Heart right ventricle (tissue), 16 donors: Measurements from ENCODE around the gene CSRP1. TPM values are rescaled to one million over a fixed set of nuclear protein-coding genes. Genes with fewer than 3 reads are reported as not detected.
A peak's percentile ranks its signal among the peaks of the same experiment; 100 is the strongest.

Experiments
- ATAC-seq, 8 donors: fragments of 200-7000 bp; cut with Tn5 transposase; one replicate each; pipeline ENCODE4 v1.9.1; 2020; ENCODE audit warnings: mild to moderate bottlenecking in 8 of 8, moderate library complexity in 8 of 8, moderate number of reproducible peaks in 1 of 8
- DNase-seq, 2 donors: peaks; one replicate each; pipeline ENCODE4 v3.0.0-alpha.2; 2020
- H3K27ac ChIP-seq, 10 donors: fragments of 200-600 bp; sonication (generic) in 2 of 10; one replicate each; pipeline versions ENCODE4 v1.5.0 to v1.8.0; 2020 to 2022; ENCODE audit warnings: mild to moderate bottlenecking in 3 of 10
- H3K27me3 ChIP-seq, 7 donors: fragments of 200-600 bp; one replicate each; pipeline ENCODE4 v1.8.0; 2021 to 2022; ENCODE audit warnings: mild to moderate bottlenecking in 2 of 7
- H3K36me3 ChIP-seq, 9 donors: fragments of 200-600 bp; sonication (generic) in 1 of 9; one replicate each; pipeline versions ENCODE4 v1.5.0 to v1.8.0; 2020 to 2022; ENCODE audit warnings: mild to moderate bottlenecking in 2 of 9
- H3K4me1 ChIP-seq, 9 donors: fragments of 200-600 bp; sonication (generic) in 1 of 9; one replicate each; pipeline versions ENCODE4 v1.5.0 to v1.8.0; 2020 to 2022; ENCODE audit warnings: mild to moderate bottlenecking in 4 of 9
- H3K4me3 ChIP-seq, 10 donors: fragments of 200-600 bp; sonication (generic) in 2 of 10; one replicate each; pipeline versions ENCODE4 v1.5.0 to v1.8.0; 2020 to 2022; ENCODE audit warnings: mild to moderate bottlenecking in 7 of 10, moderate library complexity in 2 of 10
- H3K9me3 ChIP-seq, 11 donors: fragments of 200-600 bp in 10 of 11; sonication (generic) in 2 of 11; one replicate each; pipeline versions ENCODE4 v1.5.0 to v1.8.0; 2013 to 2022; ENCODE audit warnings: mild to moderate bottlenecking in 2 of 11, control low read depth in 1 of 11, moderate library complexity in 1 of 11
- CTCF ChIP-seq, 9 donors: fragments of 200-600 bp; sonication (generic) in 2 of 9; IDR thresholded peaks; one replicate each; pipeline versions ENCODE4 v1.5.0 to v1.8.0; 2021 to 2022; ENCODE audit warnings: antibody characterized with exemption in 9 of 9, mild to moderate bottlenecking in 5 of 9, moderate library complexity in 1 of 9
- WGBS, 2 donors: extraction: QIAGEN DNeasy Blood & Tissue Kit; methylation state at CpG; one replicate each; pipeline ENCODE4 v1.1.7; 2013; ENCODE audit warnings: inconsistent platforms in 1 of 2; 5-methylcytosine and 5-hydroxymethylcytosine counted together
- intact Hi-C, 10 donors: fragments of 100-400 bp; cut with DNase I; formaldehyde crosslinking; loops; one replicate each; pipeline versions ENCODE4 v1.11.1 to v1.14.2; 2022
- polyA plus RNA-seq, 2 donors: library from polyadenylated mRNA; stranded (reverse); fragments of 200-250 nt; gene quantifications; one replicate each; pipeline ENCODE4 v1.2.3, GENCODE V29; 2013
- total RNA-seq, 10 donors: library from RNA; stranded (reverse); fragmentation: NEBNext Ultra II Directional in 3 of 10; extraction: Animal tissue kit (Norgen Biotek cat#: 25700) in 3 of 10; gene quantifications; one replicate each; pipeline versions ENCODE4 v1.2.1 to v1.2.4, GENCODE V29; 2021 to 2023
- donor health status: Arrhythmogenic right ventricular cardiomyopathy.
- donor health status: ischemic (EF 13 %, LVEDD 7.1; RV severe dilation, severe dysfunction).
- donor health status: healthy with polysubstance abuse.
- donor health status: DM: no; HTN: yes; CAD: no.
- donor health status: DM: no; HTN: no; CAD: no.
- donor health status: ischemic (EF 25% LVEDD 6.9; RV normal size, moderate dysfunction).
- donor health status: ischemic (EF 25% LVEDD 5.7; RV mildly dilated, moderate dysfunction).
- donor health status: healthy.
- donor health status: DM: yes; HTN: yes; CAD: no.
- donor health status: Ischemic cardiomyopathy.
- donor health status: ischemic (EF 35%, LVEDD 5.7; RV mildly dilated, moderate dysfunction).
- donor health status: nonischemic (EF 11% LVEDD 7.7; RV severe dilation, severe dysfunction).
- donor health status: DM: yes; HTN: yes; CAD: no.
- donor health status: PGD.
- donor health status: ischemic (EF 29% LVEDD 5.4; RV normal size, mild dysfunction).
- donor health status: nonischemic (EF 23%, LVEDD 6.1; RV moderate dilation, normal function).

Gene CSRP1
- total and polyA plus RNA-seq, 12 donors, result 48.1 to 104 (median 67.7) TPM

DNA sequence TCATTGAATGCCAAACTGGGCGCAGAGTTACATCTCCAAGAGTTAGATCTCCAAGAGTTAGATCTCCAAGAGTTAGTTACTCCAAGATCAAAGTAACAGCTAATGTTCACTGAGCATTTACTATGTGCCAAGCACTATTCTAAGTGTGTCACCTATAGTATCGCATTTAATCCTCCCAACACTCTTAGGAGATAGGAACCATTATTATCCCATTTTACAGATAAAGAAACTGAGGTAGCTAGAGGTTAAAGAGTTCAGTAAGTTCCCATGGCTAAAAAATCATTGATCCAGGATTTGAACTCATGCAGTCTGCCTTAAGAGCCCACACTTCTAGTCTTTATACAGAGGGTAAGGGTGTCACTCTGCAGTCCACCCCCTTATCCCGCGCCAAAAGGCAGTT is 30.5 kb upstream of the CSRP1 start:
- Histone ChIP-seq H3K36me3 (no peaks in the 10 kb centered on the region), H3K4me3 (no peak overlapping the region), H3K4me1 (peaks cover 6 to 86% (median 61%) of the 10 kb centered on the region in 9 donors), H3K27ac (peak overlapping the region in 5 of 10 donors; percentile 85 to 93 (median 89)), H3K27me3 (peaks cover 0 to 5% (median 0%) of the 10 kb centered on the region in 7 donors), H3K9me3 (no peaks in the 10 kb centered on the region)
- intact Hi-C loops, result loop anchor here in 3 of 10 donors (10.0 kb wide), 2 partner anchors 337 to 437 kb away; no protein-coding TSS in a partner anchor
- 95 to 97% methylated on average over 4 of the region's 4 CpGs for WGBS, 2 donors
- DNase-seq (no peak), ATAC-seq (no peak)
- no peak for TF ChIP-seq CTCF (IDR thresholded peaks at IDR 0.05)

DNA sequence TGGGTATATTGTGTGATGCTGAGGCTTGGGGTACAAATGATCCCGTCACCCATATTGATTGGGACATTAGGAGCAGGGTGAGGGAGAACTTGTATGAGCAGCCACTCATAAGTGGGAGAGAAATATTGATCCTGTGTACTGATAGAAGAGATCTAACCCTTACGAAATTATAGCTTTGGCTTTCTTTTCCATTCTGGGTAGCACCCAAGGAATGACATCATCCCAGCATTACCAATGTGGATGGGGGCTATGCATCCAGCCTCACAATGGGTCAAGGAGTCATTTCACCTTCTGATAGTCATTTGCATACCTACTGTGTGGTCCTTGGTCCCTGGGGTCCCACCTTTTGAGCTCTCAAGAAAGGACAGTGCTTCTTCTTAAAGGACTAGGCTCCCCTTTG is 30.1 kb upstream of the CSRP1 start:
- H3K9me3 ChIP-seq, result no peaks in the 10 kb centered on the region
- intact Hi-C loops, result loop anchor here in 3 of 10 donors (10.0 kb wide), 2 partner anchors 338 to 438 kb away; no protein-coding TSS in a partner anchor
- WGBS, 2 donors, result 80 to 84% methylated on average over 2 of the region's 2 CpGs
- no peak for DNase-seq
- H3K27ac ChIP-seq, result peak overlapping the region in 4 of 10 donors; percentile 13 to 93 (median 68)
- no peak for TF ChIP-seq CTCF (IDR thresholded peaks at IDR 0.05)
- ATAC-seq, result no peak
- peaks cover 0 to 5% (median 0%) of the 10 kb centered on the region in 7 donors for H3K27me3 ChIP-seq
- H3K4me1 ChIP-seq, result peaks cover 9 to 86% (median 61%) of the 10 kb centered on the region in 9 donors
- H3K36me3 ChIP-seq, result no peaks in the 10 kb centered on the region
- H3K4me3 ChIP-seq, result no peak overlapping the region

- no peaks in the 10 kb centered on the region for H3K36me3 ChIP-seq
- H3K4me1 ChIP-seq, result peaks cover 13 to 86% (median 61%) of the 10 kb centered on the region in 9 donors
- intact Hi-C loops, result loop anchor here in 3 of 10 donors (10.0 kb wide), 2 partner anchors 338 to 438 kb away; no protein-coding TSS in a partner anchor
- H3K4me3 ChIP-seq, result no peak overlapping the region
- H3K27me3 ChIP-seq, result peaks cover 0 to 5% (median 0%) of the 10 kb centered on the region in 7 donors
- TF ChIP-seq CTCF (IDR thresholded peaks at IDR 0.05), result no peak
- DNase-seq, result no peak
- H3K27ac ChIP-seq, result peak overlapping the region in 7 of 10 donors; percentile 1 to 93 (median 42)
- WGBS, 2 donors, result 77 to 79% methylated on average over 4 of the region's 4 CpGs
- no peaks in the 10 kb centered on the region for H3K9me3 ChIP-seq
- peak in 1 of 8 donors; percentile 32 for ATAC-seq
These were observed 29.6 kb upstream of the CSRP1 start for GRCh38 chr1:201536558-201536957.

GRCh38 chr1:201535919-201536245 is 29.0 kb upstream of the CSRP1 start:
- Histone ChIP-seq H3K27ac (peak overlapping the region in 9 of 10 donors; percentile 1 to 93 (median 42)), H3K9me3 (no peaks in the 10 kb centered on the region), H3K27me3 (peaks cover 0 to 5% (median 0%) of the 10 kb centered on the region in 7 donors), H3K36me3 (no peaks in the 10 kb centered on the region), H3K4me3 (no peak overlapping the region), H3K4me1 (peaks cover 17 to 86% (median 59%) of the 10 kb centered on the region in 9 donors)
- intact Hi-C loops, result loop anchor here in 3 of 10 donors (10.0 kb wide), 2 partner anchors 339 to 439 kb away; no protein-coding TSS in a partner anchor
- WGBS, 2 donors, result 74% methylated on average over 6 of the region's 6 CpGs
- ATAC-seq, result peak in 1 of 8 donors; percentile 4
- DNase-seq, result no peak
- no peak for TF ChIP-seq CTCF (IDR thresholded peaks at IDR 0.05)
